ENCODE data around the gene KHSRP. TPM values are rescaled to one million over a fixed set of nuclear protein-coding genes. Genes with fewer than 3 reads are reported as not detected.
A peak's percentile ranks its signal among the peaks of the same experiment; 100 is the strongest.

The KHSRP gene
- total and polyA plus RNA-seq, 2 of the 13 experiments (the other 11 are each of a cell fraction or from before 2014, with no cell fraction given) = 72.1 to 129 TPM

DNA sequence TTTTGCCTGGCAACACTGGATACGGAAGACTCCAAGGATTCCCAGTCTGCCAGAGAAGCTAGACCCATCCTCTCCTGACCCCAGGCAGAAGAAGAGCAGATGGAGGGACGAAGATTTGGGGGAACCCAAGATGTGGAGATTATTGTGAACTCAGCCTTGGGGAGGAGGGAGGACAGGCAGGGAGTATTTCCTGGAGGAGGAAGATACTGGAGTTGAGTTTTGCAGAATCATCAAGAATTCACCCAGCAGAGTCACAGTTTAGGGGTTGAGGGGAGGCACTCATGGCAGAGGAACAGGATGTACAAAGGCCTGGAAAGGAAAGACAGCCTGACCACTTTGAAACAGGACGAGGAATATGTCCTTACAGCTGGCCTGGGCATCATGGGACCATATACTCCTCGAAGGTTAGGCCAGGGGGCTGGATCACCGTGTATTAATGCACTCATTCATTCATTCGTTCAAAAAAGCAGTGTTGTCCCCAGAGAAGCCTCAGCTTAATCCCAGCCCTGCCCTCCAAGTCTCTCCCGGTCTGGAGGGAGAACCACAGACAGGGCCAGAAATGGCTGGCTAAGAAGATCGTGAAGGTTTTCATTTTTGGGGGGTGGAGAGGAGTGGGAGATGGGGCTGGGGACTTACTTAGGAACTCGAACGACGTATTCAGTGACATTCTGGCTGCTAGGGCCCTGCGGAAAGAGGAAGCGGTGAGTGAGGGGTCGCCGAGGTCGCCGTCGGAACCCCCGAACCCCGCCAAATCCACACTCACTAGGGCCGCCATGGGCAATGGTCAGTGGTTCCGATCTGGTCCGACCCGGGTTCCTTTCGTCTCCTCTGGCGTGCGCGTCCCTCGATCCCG, 32.2 kb downstream of the KHSRP start:
- H2AFZ ChIP-seq (ENCODE audit: low read length) = no peak overlapping the region
- H3K9me3 ChIP-seq (ENCODE audit: low read length) = no peaks in the 10 kb centered on the region
- ATAC-seq = peak; percentile 10
- TF ChIP-seq, protein P1, sequence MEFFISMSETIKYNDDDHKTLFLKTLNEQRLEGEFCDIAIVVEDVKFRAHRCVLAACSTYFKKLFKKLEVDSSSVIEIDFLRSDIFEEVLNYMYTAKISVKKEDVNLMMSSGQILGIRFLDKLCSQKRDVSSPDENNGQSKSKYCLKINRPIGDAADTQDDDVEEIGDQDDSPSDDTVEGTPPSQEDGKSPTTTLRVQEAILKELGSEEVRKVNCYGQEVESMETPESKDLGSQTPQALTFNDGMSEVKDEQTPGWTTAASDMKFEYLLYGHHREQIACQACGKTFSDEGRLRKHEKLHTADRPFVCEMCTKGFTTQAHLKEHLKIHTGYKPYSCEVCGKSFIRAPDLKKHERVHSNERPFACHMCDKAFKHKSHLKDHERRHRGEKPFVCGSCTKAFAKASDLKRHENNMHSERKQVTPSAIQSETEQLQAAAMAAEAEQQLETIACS (CRISPR knock-in tag; IDR thresholded peaks at IDR 0.05) = no peak
- no peak for TF ChIP-seq TAF15 (IDR thresholded peaks at IDR 0.05; ENCODE audit: low read depth, low read length, poor library complexity, severe bottlenecking)
- no peak for TF ChIP-seq YEATS4 (CRISPR knock-in tag; IDR thresholded peaks at IDR 0.05; ENCODE audit: borderline replicate concordance)
- TF ChIP-seq FOSL1 (CRISPR knock-in tag; IDR thresholded peaks at IDR 0.05; ENCODE audit: borderline replicate concordance) = no peak
- TF ChIP-seq ZNF546 (CRISPR knock-in tag; conservative IDR thresholded peaks at IDR 0.05) = no peak
- no peak for TF ChIP-seq RBM39 (IDR thresholded peaks at IDR 0.05; ENCODE audit: low read depth, low read length, poor library complexity, severe bottlenecking)
- no peak for TF ChIP-seq TEAD3 (CRISPR knock-in tag; optimal IDR thresholded peaks at IDR 0.05; ENCODE audit: borderline replicate concordance)
- TF ChIP-seq CBX1 (IDR thresholded peaks at IDR 0.05; ENCODE audit: low read depth) = no peak
- TF ChIP-seq, protein P2, sequence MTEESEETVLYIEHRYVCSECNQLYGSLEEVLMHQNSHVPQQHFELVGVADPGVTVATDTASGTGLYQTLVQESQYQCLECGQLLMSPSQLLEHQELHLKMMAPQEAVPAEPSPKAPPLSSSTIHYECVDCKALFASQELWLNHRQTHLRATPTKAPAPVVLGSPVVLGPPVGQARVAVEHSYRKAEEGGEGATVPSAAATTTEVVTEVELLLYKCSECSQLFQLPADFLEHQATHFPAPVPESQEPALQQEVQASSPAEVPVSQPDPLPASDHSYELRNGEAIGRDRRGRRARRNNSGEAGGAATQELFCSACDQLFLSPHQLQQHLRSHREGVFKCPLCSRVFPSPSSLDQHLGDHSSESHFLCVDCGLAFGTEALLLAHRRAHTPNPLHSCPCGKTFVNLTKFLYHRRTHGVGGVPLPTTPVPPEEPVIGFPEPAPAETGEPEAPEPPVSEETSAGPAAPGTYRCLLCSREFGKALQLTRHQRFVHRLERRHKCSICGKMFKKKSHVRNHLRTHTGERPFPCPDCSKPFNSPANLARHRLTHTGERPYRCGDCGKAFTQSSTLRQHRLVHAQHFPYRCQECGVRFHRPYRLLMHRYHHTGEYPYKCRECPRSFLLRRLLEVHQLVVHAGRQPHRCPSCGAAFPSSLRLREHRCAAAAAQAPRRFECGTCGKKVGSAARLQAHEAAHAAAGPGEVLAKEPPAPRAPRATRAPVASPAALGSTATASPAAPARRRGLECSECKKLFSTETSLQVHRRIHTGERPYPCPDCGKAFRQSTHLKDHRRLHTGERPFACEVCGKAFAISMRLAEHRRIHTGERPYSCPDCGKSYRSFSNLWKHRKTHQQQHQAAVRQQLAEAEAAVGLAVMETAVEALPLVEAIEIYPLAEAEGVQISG (CRISPR knock-in tag; IDR thresholded peaks at IDR 0.05) = no peak
- no peak for TF ChIP-seq NBN (conservative IDR thresholded peaks at IDR 0.05)
- TF ChIP-seq RFXAP (CRISPR knock-in tag; IDR thresholded peaks at IDR 0.05; ENCODE audit: borderline replicate concordance) = no peak
- no peak; the same call in 1 of the 2 replicates for TF ChIP-seq ZNF431 (CRISPR knock-in tag; IDR thresholded peaks at IDR 0.05; ENCODE audit: borderline replicate concordance, low read depth)
- no peak for TF ChIP-seq ZNF646 (CRISPR knock-in tag; IDR thresholded peaks at IDR 0.05)

More for the DNA sequence above, 32.2 kb downstream of the KHSRP start:
- H3K4me3 ChIP-seq (replicated peaks in 1 of 3; ENCODE audit: insufficient read depth in 1 of 3, low read depth in 2 of 3, low read length in 3 of 3) = peak overlapping the region; percentile 81 to 99 (median 92)
- WGBS (ENCODE audit: low lambda C conversion rate) = 9% methylated on average over 15 of the region's 30 CpGs
- H3K4me2 ChIP-seq (ENCODE audit: low read depth, low read length) = peak overlapping the region; percentile 96
- ChIA-PET CTCF (ENCODE audit: low intra/inter-chr PET ratio, low total read pairs) (no interaction called here), POLR2A (interaction anchor here (1.3 to 5.5 kb wide), 3 partner anchors 10 to 33 kb away, joined by 8 to 45 read pairs (median 15); partner anchors contain the start of genes ALKBH7 and KHSRP)
- TSS peak; percentile 81 for BruUV-seq (replicated peaks)
- peaks cover 18% of the 10 kb centered on the region for H3K79me2 ChIP-seq (ENCODE audit: insufficient read depth, low read length)
- H3K27me3 ChIP-seq (ENCODE audit: control insufficient read depth in 1 of 2, insufficient read depth in 2 of 2, low read length in 2 of 2) = no peaks in the 10 kb centered on the region; a peak in 1 of 5 replicates
- H3K4me1 ChIP-seq (ENCODE audit: insufficient read depth, low read length) = peaks cover 24% of the 10 kb centered on the region
- DNase-seq (ENCODE audit: low spot score) (no peak), FAIRE-seq (no peak)
- H3K27ac ChIP-seq (ENCODE audit: extremely low read length, insufficient read depth, low read length) = peak overlapping the region; percentile 65
- intact Hi-C loops (cut with micrococcal nuclease; ENCODE audit: unreplicated experiment) = no loop called here
- peaks cover 13 to 21% of the 10 kb centered on the region in 2 experiments for H3K36me3 ChIP-seq (replicated peaks in 1 of 2; ENCODE audit: control insufficient read depth in 1 of 2, insufficient read depth in 2 of 2, low read length in 2 of 2)
- H3K9ac ChIP-seq (ENCODE audit: insufficient read depth, low read depth, low read length) = peak overlapping the region; percentile 88
- in situ Hi-C loops (cut with HindIII; ENCODE audit: extremely low pct_ligation_motif_present, low pct_unique_long_range_greater_than_20kb) = no loop called here
- H4K20me1 ChIP-seq (ENCODE audit: insufficient read depth, low read length) = no peaks in the 10 kb centered on the region
